Activated naive CD4-positive, alpha-beta T cell (primary cell): ENCODE results near the gene FADS6.

ENCODE experiments used
- DNase-seq, 4 experiments: peaks; one replicate each; lab custom pipeline; 2025; lab: John Stamatoyannopoulos, UW

FADS6 gene

DNA sequence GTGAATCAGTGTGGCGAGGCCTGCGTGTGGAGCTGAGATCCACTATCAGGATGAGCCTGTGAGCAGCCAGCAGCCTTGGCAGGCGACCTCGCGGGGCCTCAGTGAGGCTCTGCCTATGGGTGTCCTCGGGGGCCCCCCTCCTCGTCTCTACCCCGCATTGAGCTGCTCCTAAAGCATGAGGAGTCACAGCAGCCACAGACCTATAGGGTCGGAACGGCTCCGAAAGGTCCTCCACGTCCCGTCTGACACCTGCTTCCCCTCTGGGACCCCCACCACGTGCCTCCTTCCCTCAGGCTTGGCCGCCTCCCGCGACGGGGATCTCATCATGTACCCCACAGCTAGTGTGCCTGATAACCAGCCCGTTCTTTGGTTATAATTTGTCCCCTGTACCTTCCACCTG, 62.6 kb downstream of the FADS6 start:
- DNase-seq: no peak

DNA sequence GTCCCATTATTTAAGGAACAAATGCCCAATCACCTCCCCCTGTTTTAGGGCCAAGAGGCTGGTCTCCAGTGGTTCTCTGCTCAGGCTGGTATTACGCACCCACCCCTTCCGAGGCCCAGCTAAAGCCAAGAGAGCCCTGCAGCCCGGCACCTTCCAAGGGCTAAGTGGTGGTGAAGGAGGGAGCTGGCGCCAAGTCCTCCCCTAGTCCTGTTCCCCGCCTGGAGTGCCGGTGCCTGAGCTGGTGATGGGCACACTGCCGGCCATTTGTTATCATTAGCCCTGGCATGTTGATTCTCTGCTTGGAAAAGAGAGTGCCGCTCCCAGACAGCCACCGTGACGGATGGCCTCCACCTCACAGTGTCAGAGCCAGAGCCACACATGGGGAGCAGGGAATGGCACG, 65.6 kb downstream of the FADS6 start:
- DNase-seq: no peak
